Bronchial epithelial cell (primary cell): ENCODE measurements around the gene SULF2. TPM values are rescaled to one million over a fixed set of nuclear protein-coding genes. Genes with fewer than 3 reads are reported as not detected.

Experiments
- DNase-seq: peaks from one replicate; pipeline ENCODE4 v3.0.0-alpha.2; 2010; ENCODE audit warnings: low read depth
- FAIRE-seq: peaks from 2 replicates; lab custom pipeline; 2011; peaks lifted over from hg19 to GRCh38; lab: Jason Lieb, UNC
- H3K27me3 ChIP-seq: 2 replicates; pipeline ENCODE4 v1.5.1; 2011; ENCODE audit warnings: low read length; ENCODE audit not compliant: control insufficient read depth, insufficient read depth
- H3K36me3 ChIP-seq: 2 replicates; pipeline ENCODE4 v1.5.1; 2011; ENCODE audit warnings: low read length; ENCODE audit not compliant: control insufficient read depth, insufficient read depth
- H3K4me3 ChIP-seq: 2 replicates; pipeline ENCODE4 v1.5.1; 2011; ENCODE audit warnings: mild to moderate bottlenecking, low read depth, low read length, control low read depth
- total RNA-seq: library from RNA; depleted of rRNA; stranded (reverse); fragments of >200 nt; gene quantifications from 2 replicates; pipeline ENCODE4 v1.2.1, GENCODE V29; 2014
- TF ChIP-seq, protein P1 (sequence below): IDR thresholded peaks from 2 replicates; pipeline ENCODE4 v1.5.1; 2011; ENCODE audit warnings: mild to moderate bottlenecking, moderate library complexity, low read length, control low read depth, inconsistent platforms; ENCODE audit not compliant: insufficient read depth, severe bottlenecking

Gene SULF2
- total RNA-seq, 1 donor from 2014 or later: 31.6 TPM

DNA sequence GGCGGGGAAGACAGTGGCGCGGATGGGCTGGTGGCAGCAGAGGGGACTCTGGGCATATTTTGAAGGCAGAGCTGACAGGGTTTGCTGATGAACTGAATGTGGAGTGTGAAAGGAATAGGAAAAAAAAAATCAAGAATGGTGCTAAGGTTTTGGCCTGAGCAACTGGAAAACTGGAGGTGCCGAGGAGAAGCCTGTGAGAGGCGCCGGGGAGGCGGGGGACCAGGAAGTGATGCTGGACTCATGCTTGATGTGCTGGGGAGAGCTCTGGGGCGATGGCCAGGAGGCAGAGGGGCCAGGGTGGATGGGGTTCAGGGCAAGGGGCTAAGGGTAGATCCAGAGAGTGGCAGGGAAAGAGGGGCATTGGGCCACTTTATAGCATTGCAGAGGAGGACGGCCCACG is 55.8 kb downstream of the SULF2 start:
- Histone ChIP-seq H3K36me3 (peaks cover 7% of the 10 kb centered on the region), H3K4me3 (no peak overlapping the region), H3K27me3 (no peaks in the 10 kb centered on the region)
- FAIRE-seq: no peak
- DNase-seq: no peak
- TF ChIP-seq, protein P1, sequence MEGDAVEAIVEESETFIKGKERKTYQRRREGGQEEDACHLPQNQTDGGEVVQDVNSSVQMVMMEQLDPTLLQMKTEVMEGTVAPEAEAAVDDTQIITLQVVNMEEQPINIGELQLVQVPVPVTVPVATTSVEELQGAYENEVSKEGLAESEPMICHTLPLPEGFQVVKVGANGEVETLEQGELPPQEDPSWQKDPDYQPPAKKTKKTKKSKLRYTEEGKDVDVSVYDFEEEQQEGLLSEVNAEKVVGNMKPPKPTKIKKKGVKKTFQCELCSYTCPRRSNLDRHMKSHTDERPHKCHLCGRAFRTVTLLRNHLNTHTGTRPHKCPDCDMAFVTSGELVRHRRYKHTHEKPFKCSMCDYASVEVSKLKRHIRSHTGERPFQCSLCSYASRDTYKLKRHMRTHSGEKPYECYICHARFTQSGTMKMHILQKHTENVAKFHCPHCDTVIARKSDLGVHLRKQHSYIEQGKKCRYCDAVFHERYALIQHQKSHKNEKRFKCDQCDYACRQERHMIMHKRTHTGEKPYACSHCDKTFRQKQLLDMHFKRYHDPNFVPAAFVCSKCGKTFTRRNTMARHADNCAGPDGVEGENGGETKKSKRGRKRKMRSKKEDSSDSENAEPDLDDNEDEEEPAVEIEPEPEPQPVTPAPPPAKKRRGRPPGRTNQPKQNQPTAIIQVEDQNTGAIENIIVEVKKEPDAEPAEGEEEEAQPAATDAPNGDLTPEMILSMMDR: no peak

DNA sequence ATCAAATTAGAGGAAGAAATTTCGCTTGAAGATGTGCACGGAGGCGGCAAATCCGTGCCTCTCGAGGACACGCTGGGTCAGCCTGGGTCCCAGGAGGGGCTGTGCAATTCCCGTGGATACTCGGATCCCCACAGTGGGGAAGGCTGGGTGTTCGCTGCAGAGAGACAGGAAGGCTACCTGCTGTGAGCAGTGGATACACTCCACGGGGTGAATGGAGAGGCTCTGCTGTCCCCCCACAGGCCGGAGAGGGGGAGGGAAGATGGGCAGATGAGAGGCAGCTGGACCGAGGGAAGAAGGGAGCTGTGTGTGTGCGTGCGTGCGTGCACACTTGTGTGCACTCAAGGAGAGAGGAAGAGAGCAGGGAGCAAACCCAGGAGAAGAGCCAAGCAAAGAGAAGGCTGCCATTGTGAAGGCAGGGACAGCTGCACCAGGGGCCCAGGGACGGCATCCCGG is 57.3 kb downstream of the SULF2 start:
- TF ChIP-seq, protein P1: no peak
- H3K4me3 ChIP-seq: no peak overlapping the region
- no peak for FAIRE-seq
- peaks cover 7% of the 10 kb centered on the region for H3K36me3 ChIP-seq
- H3K27me3 ChIP-seq: no peaks in the 10 kb centered on the region
- DNase-seq: no peak

DNA sequence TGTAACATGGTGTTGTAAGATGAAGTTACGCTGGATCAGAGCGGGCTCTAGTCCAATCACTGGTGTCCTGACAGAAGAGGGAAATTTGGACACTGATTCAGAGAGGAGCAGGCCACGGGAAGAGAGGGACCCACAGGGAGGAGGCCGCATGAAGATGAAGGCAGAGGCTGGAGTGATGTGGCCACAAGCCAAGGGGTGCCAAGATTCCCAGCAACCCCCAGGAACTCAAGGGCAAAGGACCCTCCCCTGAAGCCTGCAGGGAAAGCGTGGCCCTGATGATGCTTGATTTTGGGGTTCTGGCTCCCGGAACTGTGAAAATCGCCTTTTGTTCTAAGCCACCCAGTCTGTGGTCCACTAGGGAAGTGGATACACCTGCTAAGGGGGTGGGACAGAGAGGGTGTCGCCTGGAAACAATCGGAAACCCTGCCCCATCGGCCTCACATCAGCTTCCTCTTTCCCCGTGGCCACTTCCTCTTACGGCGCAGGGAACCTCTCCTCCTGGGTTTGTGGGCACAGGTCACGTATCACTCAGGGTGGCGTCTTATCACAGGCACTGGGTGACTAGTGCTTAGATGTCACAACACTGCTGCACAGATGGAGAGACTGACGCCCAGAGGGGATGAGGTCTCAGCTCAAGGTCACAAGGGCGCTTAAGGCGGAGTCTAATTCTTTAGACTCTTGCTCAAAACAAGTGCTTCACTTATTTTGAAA is 58.0 kb downstream of the SULF2 start:
- TF ChIP-seq, protein P1: no peak
- FAIRE-seq: no peak
- no peaks in the 10 kb centered on the region for H3K27me3 ChIP-seq
- H3K36me3 ChIP-seq: peaks cover 7% of the 10 kb centered on the region
- H3K4me3 ChIP-seq: no peak overlapping the region
- DNase-seq: no peak

DNA sequence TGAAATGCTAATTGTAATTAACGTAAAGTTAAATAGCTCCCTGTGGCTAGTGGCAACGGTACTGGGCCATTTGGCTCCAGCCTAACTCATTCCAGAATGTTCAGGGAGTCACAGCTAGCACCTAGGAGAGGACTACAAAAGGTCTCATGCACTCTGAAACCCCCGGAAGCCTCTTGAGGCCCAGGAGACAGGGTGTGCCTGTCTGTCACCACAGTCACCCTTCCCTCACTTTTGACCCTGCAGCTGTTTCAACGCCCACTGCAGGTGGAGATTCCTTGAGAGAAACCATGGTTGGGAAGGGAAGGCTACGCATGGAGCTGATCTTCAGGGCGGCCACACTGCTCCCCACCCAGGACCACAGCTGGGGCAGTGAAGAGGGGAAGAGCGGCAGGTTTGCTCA is 58.6 kb downstream of the SULF2 start:
- Histone ChIP-seq H3K4me3 (no peak overlapping the region), H3K36me3 (peaks cover 4% of the 10 kb centered on the region), H3K27me3 (no peaks in the 10 kb centered on the region)
- FAIRE-seq (no peak), DNase-seq (no peak)
- TF ChIP-seq, protein P1: no peak

DNA sequence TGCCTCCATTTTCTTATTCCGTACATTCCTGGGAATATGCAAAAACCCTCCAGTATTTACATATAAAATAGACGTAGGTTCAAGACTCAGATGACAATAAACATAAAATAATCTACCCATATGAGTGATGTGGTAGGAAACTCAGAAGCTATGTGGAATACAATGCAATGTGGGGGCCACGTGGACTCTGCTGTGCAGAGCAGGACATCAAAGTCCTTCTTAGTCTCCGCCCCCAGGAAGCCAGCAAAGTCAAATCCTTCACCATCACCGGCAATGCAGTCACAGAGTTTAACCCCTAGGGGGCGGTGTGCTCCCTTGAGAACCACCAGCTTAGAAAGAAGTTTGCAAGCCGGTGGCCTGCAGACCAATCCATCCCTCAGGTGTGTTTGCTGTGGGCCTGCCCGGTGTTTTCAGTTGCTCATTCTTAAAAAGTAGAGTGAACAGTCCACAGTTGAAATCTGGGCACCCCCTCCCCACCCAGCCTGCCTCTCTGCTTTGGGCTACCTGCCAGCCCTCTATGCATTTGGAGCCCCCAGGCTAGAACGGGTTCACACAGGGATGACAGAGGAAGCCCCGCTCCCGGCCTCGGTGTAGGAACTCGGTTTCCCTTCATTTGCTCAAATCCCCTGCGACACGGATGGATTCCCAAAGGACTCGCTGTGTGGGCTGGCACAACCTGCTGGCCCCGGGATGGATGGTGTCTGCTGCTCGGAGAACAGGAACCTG is 59.9 kb downstream of the SULF2 start:
- DNase-seq (peak; percentile 81), FAIRE-seq (no peak)
- TF ChIP-seq, protein P1: peak; percentile 92
- H3K27me3 ChIP-seq: no peaks in the 10 kb centered on the region
- H3K36me3 ChIP-seq: peaks cover 4% of the 10 kb centered on the region
- no peak overlapping the region for H3K4me3 ChIP-seq
